GM12878 (cell line): Measurements from ENCODE around the gene DAPK2. TPM values are rescaled to one million over a fixed set of nuclear protein-coding genes. Genes with fewer than 3 reads are reported as not detected.
A peak's percentile ranks its signal among the peaks of the same experiment; 100 is the strongest.

Source experiments
- ATF2 ChIP-seq: IDR thresholded peaks from 2 replicates; pipeline ENCODE4 v1.6.1; 2012; ENCODE audit warnings: low read length, inconsistent platforms
- ATF7 ChIP-seq: fragments of 450-650 bp; IDR thresholded peaks from 2 replicates; pipeline ENCODE4 v1.6.1; 2016; ENCODE audit warnings: low read depth, mild to moderate bottlenecking
- CBFB ChIP-seq: IDR thresholded peaks from 2 replicates; pipeline ENCODE4 v1.6.1; 2016; ENCODE audit warnings: antibody characterized with exemption, low read depth
- DPF2 ChIP-seq: fragments of 450-650 bp; IDR thresholded peaks from 2 replicates; pipeline ENCODE4 v1.6.1; 2017; ENCODE audit warnings: mild to moderate bottlenecking
- FOXK2 ChIP-seq: fragments of 450-650 bp; IDR thresholded peaks from 2 replicates; pipeline ENCODE4 v1.6.1; 2017; ENCODE audit warnings: mild to moderate bottlenecking, moderate library complexity
- GATAD2B ChIP-seq: fragments of 450-650 bp; conservative IDR thresholded peaks from 2 replicates; pipeline ENCODE4 v1.6.1; 2017; ENCODE audit warnings: low read depth, mild to moderate bottlenecking, moderate library complexity
- HDGF ChIP-seq: fragments of 450-650 bp; IDR thresholded peaks from 2 replicates; pipeline ENCODE4 v1.6.1; 2016; ENCODE audit warnings: antibody characterized with exemption
- IKZF1 ChIP-seq: fragments of 450-650 bp; conservative IDR thresholded peaks from 2 replicates; pipeline ENCODE4 v1.6.1; 2017; ENCODE audit warnings: antibody characterized with exemption, mild to moderate bottlenecking
- IRF3 ChIP-seq: fragments of 450-650 bp; IDR thresholded peaks from 2 replicates; pipeline ENCODE4 v1.6.1; 2014; ENCODE audit warnings: mild to moderate bottlenecking
- KDM1A ChIP-seq: fragments of 200-600 bp; sonication (generic); IDR thresholded peaks from 2 replicates; pipeline ENCODE4 v1.6.1; 2016; ENCODE audit warnings: borderline replicate concordance
- MEF2A ChIP-seq: IDR thresholded peaks from 2 replicates; pipeline ENCODE4 v1.6.1; 2011; ENCODE audit warnings: low read depth, mild to moderate bottlenecking, low read length, moderate library complexity; ENCODE audit not compliant: insufficient read depth
- MXI1 ChIP-seq: fragments of 150-350 bp; IDR thresholded peaks from 2 replicates; pipeline ENCODE4 v1.6.1; 2011; ENCODE audit warnings: low read depth, mild to moderate bottlenecking, inconsistent platforms, low read length, improper control_type of control experiment
- NBN ChIP-seq: fragments of 450-650 bp; IDR thresholded peaks from 2 replicates; pipeline ENCODE4 v1.6.1; 2016
- NR2F1 ChIP-seq: fragments of 450-650 bp; conservative IDR thresholded peaks from 2 replicates; pipeline ENCODE4 v1.6.1; 2017; ENCODE audit warnings: mild to moderate bottlenecking
- PKNOX1 ChIP-seq: fragments of 450-650 bp; IDR thresholded peaks from 2 replicates; pipeline ENCODE4 v1.6.1; 2016; ENCODE audit warnings: mild to moderate bottlenecking
- RELB ChIP-seq: fragments of 450-650 bp; IDR thresholded peaks from 2 replicates; pipeline ENCODE4 v1.6.1; 2017; ENCODE audit warnings: low read depth, mild to moderate bottlenecking, moderate library complexity
- RUNX3 ChIP-seq: IDR thresholded peaks from 2 replicates; pipeline ENCODE4 v1.6.1; 2012; ENCODE audit warnings: low read length, inconsistent platforms
- SIN3A ChIP-seq: IDR thresholded peaks from 2 replicates; pipeline ENCODE4 v1.6.1; 2012; ENCODE audit warnings: low read depth, low read length, improper control_type of control experiment
- TARDBP ChIP-seq: IDR thresholded peaks from 2 replicates; pipeline ENCODE4 v1.6.1; 2016; ENCODE audit warnings: borderline replicate concordance
- ZNF384 ChIP-seq: IDR thresholded peaks from 2 replicates; pipeline ENCODE4 v1.6.1; 2012; ENCODE audit warnings: low read depth, mild to moderate bottlenecking, low read length, improper control_type of control experiment, borderline replicate concordance
- polyA plus RNA-seq, 11 experiments: library from polyadenylated mRNA; depleted of rRNA in 4 of 11; unstranded in 6 of 11; stranded (reverse) in 5 of 11; fragments of >200 nt; fragmentation: Nextera tagmentation in 4 of 11; fragmentation: Illumina TruSeq in 1 of 11; extraction: Ambion mirVana in 4 of 11; extraction: Trizol in 1 of 11; gene quantifications; 1 replicate in 1 of 11; 2 replicates in 10 of 11; pipeline versions ENCODE4 v1.2.1 to v1.2.3, GENCODE V29; 2011 to 2016; ENCODE audit warnings: inconsistent platforms in 2 of 11, missing spikeins in 2 of 11, low read depth in 1 of 11
- total RNA-seq, 4 experiments: library from RNA; depleted of rRNA in 3 of 4; stranded (reverse); fragments of >200 nt in 3 of 4; fragmentation: Illumina TruSeq in 1 of 4; extraction: Trizol in 1 of 4; gene quantifications; 2 replicates each; pipeline versions ENCODE4 v1.2.1 to v1.2.3, GENCODE V29; 2013 to 2021
- TF ChIP-seq, protein P1 (sequence below): fragments of 450-650 bp; IDR thresholded peaks from 2 replicates; pipeline ENCODE4 v1.6.1; 2017; ENCODE audit warnings: mild to moderate bottlenecking, moderate library complexity

The DAPK2 gene
- total and polyA plus RNA-seq, 10 of the 15 experiments (the other 5 are each of a cell fraction or from before 2014, with no cell fraction given): 0.69 to 8.4 (median 4.1) TPM

- TF ChIP-seq ATF2 (peak; percentile 25; the same call in 1 of the 2 replicates), NBN (peak; percentile 84), IKZF1 (peak; percentile 86), ZNF384 (no peak), FOXK2 (no peak), NR2F1 (no peak; the same call in none of the 2 replicates), RUNX3 (peak; percentile 99), HDGF (peak; percentile 42; the same call in 1 of the 2 replicates), MXI1 (peak; percentile 70), PKNOX1 (0 out of 2 replicates have a peak, but pooled peaks have one; percentile 9), IRF3 (no peak), ATF7 (0 out of 2 replicates have a peak, but pooled peaks have one; percentile 37), SIN3A (0 out of 2 replicates have a peak, but pooled peaks have one; percentile 24), MEF2A (peak; percentile 71; the same call in 1 of the 2 replicates), KDM1A (no peak), DPF2 (peak; percentile 85), CBFB (peak; percentile 88), TARDBP (no peak), RELB (peak; percentile 75; the same call in 1 of the 2 replicates), GATAD2B (peak; percentile 73; the same call in 1 of the 2 replicates)
- TF ChIP-seq, protein P1, sequence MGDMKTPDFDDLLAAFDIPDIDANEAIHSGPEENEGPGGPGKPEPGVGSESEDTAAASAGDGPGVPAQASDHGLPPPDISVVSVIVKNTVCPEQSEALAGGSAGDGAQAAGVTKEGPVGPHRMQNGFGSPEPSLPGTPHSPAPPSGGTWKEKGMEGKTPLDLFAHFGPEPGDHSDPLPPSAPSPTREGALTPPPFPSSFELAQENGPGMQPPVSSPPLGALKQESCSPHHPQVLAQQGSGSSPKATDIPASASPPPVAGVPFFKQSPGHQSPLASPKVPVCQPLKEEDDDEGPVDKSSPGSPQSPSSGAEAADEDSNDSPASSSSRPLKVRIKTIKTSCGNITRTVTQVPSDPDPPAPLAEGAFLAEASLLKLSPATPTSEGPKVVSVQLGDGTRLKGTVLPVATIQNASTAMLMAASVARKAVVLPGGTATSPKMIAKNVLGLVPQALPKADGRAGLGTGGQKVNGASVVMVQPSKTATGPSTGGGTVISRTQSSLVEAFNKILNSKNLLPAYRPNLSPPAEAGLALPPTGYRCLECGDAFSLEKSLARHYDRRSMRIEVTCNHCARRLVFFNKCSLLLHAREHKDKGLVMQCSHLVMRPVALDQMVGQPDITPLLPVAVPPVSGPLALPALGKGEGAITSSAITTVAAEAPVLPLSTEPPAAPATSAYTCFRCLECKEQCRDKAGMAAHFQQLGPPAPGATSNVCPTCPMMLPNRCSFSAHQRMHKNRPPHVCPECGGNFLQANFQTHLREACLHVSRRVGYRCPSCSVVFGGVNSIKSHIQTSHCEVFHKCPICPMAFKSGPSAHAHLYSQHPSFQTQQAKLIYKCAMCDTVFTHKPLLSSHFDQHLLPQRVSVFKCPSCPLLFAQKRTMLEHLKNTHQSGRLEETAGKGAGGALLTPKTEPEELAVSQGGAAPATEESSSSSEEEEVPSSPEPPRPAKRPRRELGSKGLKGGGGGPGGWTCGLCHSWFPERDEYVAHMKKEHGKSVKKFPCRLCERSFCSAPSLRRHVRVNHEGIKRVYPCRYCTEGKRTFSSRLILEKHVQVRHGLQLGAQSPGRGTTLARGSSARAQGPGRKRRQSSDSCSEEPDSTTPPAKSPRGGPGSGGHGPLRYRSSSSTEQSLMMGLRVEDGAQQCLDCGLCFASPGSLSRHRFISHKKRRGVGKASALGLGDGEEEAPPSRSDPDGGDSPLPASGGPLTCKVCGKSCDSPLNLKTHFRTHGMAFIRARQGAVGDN: peak; percentile 94
Observed at GRCh38 chr15:63892794-63893441, 153.4 kb downstream of the DAPK2 start (continued).
